Measurements from ENCODE around the gene ZNF554.
"Not testable (repeated sequence)": the region's sequence is repeated elsewhere in the genome, so short reads cannot be mapped to it uniquely, and the experiment has no call there.

Gene ZNF554

DNA sequence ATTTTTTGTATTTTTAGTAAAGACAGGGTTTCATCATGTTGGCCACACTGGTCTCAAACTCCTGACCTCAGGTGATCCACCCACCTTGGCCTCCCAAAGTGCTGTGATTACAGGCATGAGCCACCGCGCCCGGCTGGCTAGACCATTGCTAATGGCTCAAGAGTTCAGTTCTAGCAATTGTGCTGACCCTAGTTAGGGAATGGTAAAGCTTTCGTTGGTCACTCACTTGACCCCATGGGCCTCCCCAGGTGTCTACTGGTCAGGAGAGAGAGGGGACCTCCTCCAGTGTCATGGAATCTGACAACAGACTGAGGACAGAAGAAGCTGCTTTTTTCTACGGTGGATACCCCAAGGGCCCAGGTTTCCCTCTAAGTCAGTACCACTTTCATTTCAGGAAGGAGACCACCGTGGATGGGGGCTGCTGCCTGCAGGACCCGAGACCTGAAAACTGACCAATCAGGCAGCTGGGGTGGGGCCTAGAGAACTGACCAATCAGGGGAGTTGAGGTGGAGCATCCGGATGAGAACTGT, 46.9 kb downstream of the ZNF554 start:
- DNase-seq (ENCODE audit: low read depth in 2 of 2, low spot score in 1 of 2): no peak

DNA sequence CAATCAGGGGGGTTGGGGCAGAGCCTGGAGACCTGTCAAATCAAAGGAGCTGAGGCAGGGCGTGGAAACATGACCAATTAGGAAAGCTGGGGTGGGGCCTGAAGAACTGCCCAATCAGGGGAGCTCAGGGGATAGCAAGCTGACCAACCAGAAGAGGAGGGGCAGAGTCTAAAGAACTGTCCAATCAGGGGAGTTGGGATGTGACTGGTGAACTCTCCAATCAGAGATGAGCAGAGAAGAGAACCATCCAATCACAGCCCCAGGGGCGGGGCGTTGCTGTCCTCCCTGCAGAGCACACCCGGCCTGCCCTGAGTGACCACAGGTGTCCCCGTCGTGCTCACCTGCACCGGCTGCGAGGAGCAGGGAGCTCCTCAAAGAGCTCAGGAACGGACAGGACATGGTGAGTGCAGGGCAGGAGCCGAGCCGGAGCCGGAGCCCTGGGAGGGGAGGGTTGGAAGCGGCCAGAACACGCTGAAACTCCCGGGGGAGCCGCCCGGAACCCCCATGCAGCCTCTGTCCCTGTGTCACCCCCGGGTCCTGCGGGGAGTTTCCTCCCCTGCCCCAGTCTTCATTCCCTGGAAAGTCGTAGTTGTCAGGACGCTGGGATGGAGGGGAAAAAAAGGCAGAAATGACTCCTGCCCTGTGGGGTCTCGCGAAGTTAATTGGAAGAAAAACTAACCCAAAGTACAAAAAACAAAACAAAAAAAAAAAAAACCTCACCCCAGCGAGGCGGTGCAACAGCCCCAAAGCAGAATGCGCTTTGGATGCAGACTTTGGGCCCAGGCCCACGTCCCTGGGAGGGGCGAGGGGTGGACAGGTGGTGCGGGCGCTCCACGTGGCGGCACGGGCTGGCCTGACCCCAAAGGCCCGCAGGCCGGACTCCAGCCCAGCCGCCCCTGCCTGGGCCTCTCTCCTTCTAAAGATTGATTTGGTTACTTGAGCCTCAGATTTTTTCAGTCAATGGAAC, 47.6 kb downstream of the ZNF554 start, which contains the start of gene ZNF556:
Gene ZNF556 (plus strand): TSS at position 311 of the 967 bp plus-strand sequence. CDS start 87 bp downstream, at position 398.
- DNase-seq (ENCODE audit: low read depth in 2 of 2, low spot score in 1 of 2): no peak

DNA sequence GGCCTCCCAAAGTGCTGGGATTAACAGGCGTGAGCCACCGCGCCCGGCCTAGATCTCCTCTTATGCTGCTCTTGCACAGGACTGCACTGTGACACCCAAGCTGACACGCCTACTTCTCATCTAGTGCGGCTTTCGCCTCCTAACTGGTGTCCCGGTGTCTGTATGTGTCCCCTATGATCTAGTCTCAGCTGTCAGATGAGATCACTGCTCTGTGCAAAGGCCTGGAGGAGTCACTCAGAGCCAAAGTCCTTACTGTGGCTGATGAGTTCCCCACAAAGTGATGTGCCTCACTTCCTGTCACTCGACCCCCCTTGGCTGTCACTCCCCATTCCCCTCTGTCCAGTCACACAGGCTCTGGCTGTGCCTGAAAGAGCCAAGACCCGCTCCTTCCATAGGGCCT, 50.0 kb downstream of the ZNF554 start:
- DNase-seq (ENCODE audit: low read depth in 2 of 2, low spot score in 1 of 2): no peak

DNA sequence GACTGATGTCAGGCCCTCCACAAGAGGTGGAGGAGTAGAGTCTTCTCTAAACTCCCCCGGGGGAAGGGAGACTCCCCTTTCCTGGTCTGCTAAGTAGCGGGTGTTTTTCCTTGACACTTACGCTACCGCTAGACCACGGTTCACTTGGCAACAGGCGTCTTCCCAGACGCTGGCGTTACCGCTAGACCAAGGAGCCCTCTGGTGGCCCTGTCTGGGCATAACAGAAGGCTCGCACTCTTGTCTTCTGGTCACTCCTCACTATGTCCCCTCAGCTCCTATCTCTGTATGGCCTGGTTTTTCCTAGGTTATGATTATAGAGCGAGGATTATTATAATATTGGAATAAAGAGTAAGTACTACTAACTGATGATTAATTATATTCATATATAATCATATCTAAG, 52.5 kb downstream of the ZNF554 start:
- not testable (repeated sequence) for DNase-seq (ENCODE audit: low read depth in 2 of 2, low spot score in 1 of 2)

DNA sequence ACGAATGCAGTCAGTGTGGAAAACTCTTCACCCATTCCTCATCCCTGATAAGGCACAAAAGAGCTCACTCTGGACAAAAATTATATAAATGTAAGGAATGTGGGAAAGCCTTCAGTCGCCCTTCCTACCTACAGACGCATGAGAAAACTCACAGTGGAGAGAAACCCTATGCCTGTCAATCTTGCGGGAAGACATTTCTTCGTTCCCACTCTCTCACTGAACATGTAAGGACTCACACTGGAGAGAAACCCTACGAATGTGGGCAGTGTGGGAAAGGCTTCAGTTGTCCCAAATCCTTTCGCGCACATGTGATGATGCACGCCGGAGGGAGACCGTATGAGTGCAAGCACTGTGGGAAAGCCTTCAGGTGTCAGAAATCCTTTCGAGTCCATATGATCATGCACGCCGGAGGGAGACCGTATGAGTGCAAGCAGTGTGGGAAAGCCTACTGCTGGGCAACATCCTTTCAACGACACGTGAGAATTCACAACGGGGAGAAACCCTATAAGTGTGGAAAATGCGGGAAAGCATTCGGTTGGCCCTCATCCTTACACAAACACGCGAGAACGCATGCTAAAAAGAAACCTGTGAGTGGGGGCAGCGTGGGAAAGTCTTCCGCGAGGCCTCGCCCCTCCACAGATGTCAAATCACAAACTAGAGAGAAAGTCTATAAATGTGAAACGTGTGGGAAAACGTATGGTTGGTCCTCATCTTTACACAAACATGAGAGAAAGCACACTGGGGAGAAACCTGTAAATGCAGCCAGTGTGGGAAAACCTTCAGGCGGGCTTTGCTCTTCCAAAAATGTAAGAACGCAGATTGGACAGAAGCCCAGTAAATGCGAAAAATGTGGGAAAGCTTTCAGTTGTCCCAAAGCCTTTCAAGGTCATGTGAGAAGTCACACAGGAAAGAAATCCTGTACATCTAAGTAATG, 58.0 kb downstream of the ZNF554 start:
- no peak for DNase-seq (ENCODE audit: low read depth in 2 of 2, low spot score in 1 of 2)

DNA sequence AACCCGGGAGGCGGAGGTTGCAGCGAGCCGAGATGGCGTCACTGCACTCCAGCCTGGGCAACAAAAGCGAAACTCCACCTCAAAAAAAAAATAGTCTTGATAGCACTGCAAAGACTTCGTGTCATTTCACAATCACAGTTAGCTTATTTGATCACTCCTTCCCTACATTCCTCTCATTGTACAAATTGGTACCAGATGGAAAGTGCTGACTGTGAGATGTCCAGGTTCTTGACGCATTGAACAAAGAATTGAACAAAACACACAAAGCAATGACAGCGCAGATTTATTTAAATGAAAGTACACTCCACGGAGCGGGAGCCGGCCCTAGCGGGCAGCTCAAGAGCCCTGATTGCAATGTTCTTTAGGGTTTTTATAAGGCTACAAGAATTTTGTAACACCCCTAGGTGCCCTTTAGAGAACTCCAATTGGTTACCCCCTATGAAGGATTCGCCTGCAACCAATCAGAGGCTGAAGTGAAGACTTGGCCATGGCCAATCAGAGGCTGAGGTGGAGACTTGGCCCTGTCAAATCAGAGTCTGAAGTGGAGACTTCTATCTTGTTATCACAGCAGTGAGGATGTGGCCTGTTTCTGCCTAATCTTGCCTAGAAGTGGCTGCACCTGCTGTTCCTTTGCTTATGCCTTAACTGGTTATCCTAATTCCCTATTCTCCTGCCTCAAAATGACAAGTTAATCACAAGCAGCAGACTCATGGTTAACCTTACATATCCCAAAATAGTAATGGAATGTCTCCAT, 64.2 kb downstream of the ZNF554 start:
- no peak for DNase-seq (ENCODE audit: low read depth in 2 of 2, low spot score in 1 of 2)

DNA sequence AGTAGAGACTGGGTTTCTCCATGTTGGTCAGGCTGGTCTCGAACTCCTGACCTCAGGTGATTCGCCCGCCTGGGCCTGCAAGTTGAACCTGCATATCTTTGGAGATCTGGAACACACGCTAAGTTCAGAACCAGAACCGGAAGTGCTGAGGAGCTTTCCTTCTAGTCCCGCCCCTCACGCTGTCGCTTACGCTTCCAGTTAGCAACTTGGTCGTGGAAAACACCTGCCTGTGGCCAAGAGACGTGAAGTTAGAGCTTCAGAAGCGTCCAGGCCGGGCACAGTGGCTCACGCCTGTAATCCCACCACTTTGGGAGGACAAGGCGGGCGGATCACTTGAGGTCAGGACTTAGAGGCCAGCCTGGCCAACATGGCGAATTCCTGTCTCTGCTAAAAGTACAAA, 66.1 kb downstream of the ZNF554 start:
- no peak for DNase-seq (ENCODE audit: low read depth in 2 of 2, low spot score in 1 of 2)

Measured in stimulated activated CD8-positive, alpha-beta memory T cell treated with anti-CD3 and anti-CD28 coated beads, Interleukin-4, amount 100 ng/mL, for 4 hours (primary cell).